K562 (cell line): ENCODE results near the gene CCDC106. TPM values are rescaled to one million over a fixed set of nuclear protein-coding genes. Genes with fewer than 3 reads are reported as not detected.

Experiments used
- CBX2 ChIP-seq: fragments of 200-600 bp; sonication (generic); IDR thresholded peaks from one replicate; pipeline ENCODE4 v1.6.1; 2012; ENCODE audit warnings: mild to moderate bottlenecking, low read length, inconsistent platforms; ENCODE audit not compliant: insufficient read depth, poor library complexity, severe bottlenecking
- GTF3C2 ChIP-seq: IDR thresholded peaks from 3 replicates; pipeline ENCODE4 v1.6.1; 2011; ENCODE audit warnings: borderline replicate concordance, mild to moderate bottlenecking, moderate library complexity; ENCODE audit not compliant: insufficient read length; ENCODE audit errors: extremely low read depth
- HMBOX1 ChIP-seq: sonication (generic); IDR thresholded peaks from 2 replicates; pipeline ENCODE4 v1.6.1; 2016
- HNRNPK ChIP-seq: fragments of 200-400 bp; formaldehyde crosslinking; IDR thresholded peaks from one replicate; pipeline ENCODE4 v1.6.1; 2018; ENCODE audit warnings: mild to moderate bottlenecking, low read depth, low read length; ENCODE audit not compliant: poor library complexity, severe bottlenecking
- HOXB6 ChIP-seq: fragments of 250-450 bp; sonication (Bioruptor Pico); IDR thresholded peaks from 2 replicates; pipeline ENCODE4 v1.5.1; 2022; ENCODE audit warnings: mild to moderate bottlenecking, borderline replicate concordance
- LARP7 ChIP-seq: fragments of 450-650 bp; IDR thresholded peaks from 2 replicates; pipeline ENCODE4 v1.6.1; 2016
- NCOA4 ChIP-seq: fragments of 450-650 bp; IDR thresholded peaks from 2 replicates; pipeline ENCODE4 v1.6.1; 2018; ENCODE audit warnings: mild to moderate bottlenecking; ENCODE audit not compliant: partially characterized antibody
- PML ChIP-seq: IDR thresholded peaks from 2 replicates; pipeline ENCODE4 v1.6.1; 2012; ENCODE audit warnings: low read length, inconsistent platforms
- POLR2AphosphoS5 ChIP-seq: IDR thresholded peaks from 2 replicates; pipeline ENCODE4 v1.6.1; 2011; ENCODE audit warnings: mild to moderate bottlenecking, low read depth, low read length, moderate library complexity; ENCODE audit not compliant: control insufficient read depth, insufficient read depth
- RBM14 ChIP-seq: fragments of 200-400 bp; formaldehyde crosslinking; IDR thresholded peaks from 2 replicates; pipeline ENCODE4 v1.6.1; 2018; ENCODE audit warnings: low read depth, mild to moderate bottlenecking, low read length, moderate library complexity, borderline replicate concordance; ENCODE audit not compliant: insufficient read depth
- SAFB2 ChIP-seq: fragments of 200-400 bp; formaldehyde crosslinking; IDR thresholded peaks from 2 replicates; pipeline ENCODE4 v1.6.1; 2018; ENCODE audit warnings: borderline replicate concordance, low read length, low read depth, moderate library complexity; ENCODE audit not compliant: severe bottlenecking
- TEAD4 ChIP-seq, 2 experiments: sonication (generic) in 1 of 2; formaldehyde crosslinking in 1 of 2; IDR thresholded peaks; 2 replicates each; pipeline versions ENCODE4 v1.6.1 to v1.8.0; 2012 to 2022; ENCODE audit warnings: borderline replicate concordance in 1 of 2, inconsistent platforms in 1 of 2, low read length in 1 of 2, mild to moderate bottlenecking in 1 of 2, missing genetic modification reagents in 1 of 2
- THAP12 ChIP-seq: fragments of 250-450 bp; sonication (Bioruptor Pico); IDR thresholded peaks from 2 replicates; pipeline ENCODE4 v1.9.0; 2021; ENCODE audit warnings: mild to moderate bottlenecking, inconsistent platforms
- ZBTB11 ChIP-seq, 3 experiments: fragments of 200-800 bp in 1 of 3; fragments of 250-450 bp in 1 of 3; fragments of 450-650 bp in 1 of 3; sonication (Bioruptor Pico) in 1 of 3; sonication (Bioruptor generic) in 1 of 3; formaldehyde crosslinking in 1 of 3; IDR thresholded peaks; 2 replicates each; pipeline versions ENCODE4 v1.6.1 to v1.8.0; 2016 to 2022; ENCODE audit warnings: mild to moderate bottlenecking in 2 of 3, missing genetic modification characterization in 2 of 3, missing compliant biosample characterization in 1 of 3, moderate library complexity in 1 of 3
- ZNF445 ChIP-seq: fragments of 250-450 bp; sonication (Bioruptor Pico); IDR thresholded peaks from 2 replicates; pipeline ENCODE4 v1.4.0; 2020; ENCODE audit warnings: low read depth, mild to moderate bottlenecking, moderate library complexity
- ZNF766 ChIP-seq: fragments of 200-800 bp; sonication (Bioruptor generic); conservative IDR thresholded peaks from 2 replicates; pipeline ENCODE4 v1.6.1; 2016; ENCODE audit warnings: missing genetic modification characterization, missing compliant biosample characterization
- polyA plus RNA-seq, 8 experiments: library from polyadenylated mRNA; depleted of rRNA in 4 of 8; stranded (reverse) in 5 of 8; unstranded in 3 of 8; fragments of >200 nt; fragmentation: Nextera tagmentation in 2 of 8; fragmentation: Illumina TruSeq in 1 of 8; extraction: Ambion mirVana in 2 of 8; extraction: Trizol in 1 of 8; gene quantifications; 2 replicates each; pipeline versions ENCODE4 v1.2.1 to v1.2.3, GENCODE V29; 2011 to 2014; ENCODE audit warnings: inconsistent platforms in 1 of 8, missing spikeins in 1 of 8
- total RNA-seq, 7 experiments: library from RNA; depleted of rRNA in 6 of 7; stranded (reverse); fragments of >200 nt in 6 of 7; fragmentation: Illumina TruSeq in 2 of 7; extraction: Trizol in 2 of 7; gene quantifications; 2 replicates each; pipeline versions ENCODE4 v1.2.1 to v1.2.3, GENCODE V29; 2011 to 2021; ENCODE audit warnings: low replicate concordance in 1 of 7

Gene CCDC106
- total and polyA plus RNA-seq, 9 of the 15 experiments (the other 6 are each of a cell fraction or from before 2014, with no cell fraction given), result 0.10 to 27.5 (median 15.0) TPM; not detected in 1

- no peak for TF ChIP-seq THAP12
- TF ChIP-seq NCOA4, result no peak
- no peak for TF ChIP-seq SAFB2
- TF ChIP-seq POLR2AphosphoS5, result no peak
- TF ChIP-seq TEAD4 (IDR thresholded peaks at IDR 0.05; ENCODE audit: low read length), result peak; percentile 62; the same call in 1 of the 2 replicates
- peak; percentile 99 for TF ChIP-seq TEAD4 (CRISPR knock-in tag; IDR thresholded peaks at IDR 0.05; ENCODE audit: borderline replicate concordance)
- no peak for TF ChIP-seq ZNF445 (CRISPR knock-in tag)
- no peak for TF ChIP-seq RBM14
- no peak for TF ChIP-seq LARP7
- no peak for TF ChIP-seq ZNF766 (CRISPR knock-in tag)
- TF ChIP-seq CBX2, result no peak
- TF ChIP-seq GTF3C2, result no peak
- TF ChIP-seq HMBOX1, result no peak
- no peak for TF ChIP-seq PML
- TF ChIP-seq HNRNPK, result no peak
- no peak for TF ChIP-seq ZBTB11 (CRISPR knock-in tag; IDR thresholded peaks at IDR 0.05)
- no peak for TF ChIP-seq HOXB6 (CRISPR knock-in tag)
Observed at GRCh38 chr19:55640043-55640576, 7.9 kb upstream of the CCDC106 start (continued).
